A549 treated with RU486 at 1 μM for 4 hours (cell line): ENCODE results near the gene CYB5A. TPM values are rescaled to one million over a fixed set of nuclear protein-coding genes. Genes with fewer than 3 reads are reported as not detected.

Experiments
- total RNA-seq: library from RNA; stranded (reverse); fragments of 200-300 nt; extraction: Qiagen RNA extraction; gene quantifications from 5 replicates; pipeline ENCODE4 v1.2.3, GENCODE V29; 2022; ENCODE audit warnings: low read depth

Gene CYB5A
- total RNA-seq, result 119 to 142 TPM (median 134 TPM) in 5 replicates

GRCh38 chr18:74291771-74292540 lies at the start of gene CYB5A:
CYB5A (minus strand) TSS chr18:74291963; CDS start chr18:74291875, 88 bp downstream.

DNA sequence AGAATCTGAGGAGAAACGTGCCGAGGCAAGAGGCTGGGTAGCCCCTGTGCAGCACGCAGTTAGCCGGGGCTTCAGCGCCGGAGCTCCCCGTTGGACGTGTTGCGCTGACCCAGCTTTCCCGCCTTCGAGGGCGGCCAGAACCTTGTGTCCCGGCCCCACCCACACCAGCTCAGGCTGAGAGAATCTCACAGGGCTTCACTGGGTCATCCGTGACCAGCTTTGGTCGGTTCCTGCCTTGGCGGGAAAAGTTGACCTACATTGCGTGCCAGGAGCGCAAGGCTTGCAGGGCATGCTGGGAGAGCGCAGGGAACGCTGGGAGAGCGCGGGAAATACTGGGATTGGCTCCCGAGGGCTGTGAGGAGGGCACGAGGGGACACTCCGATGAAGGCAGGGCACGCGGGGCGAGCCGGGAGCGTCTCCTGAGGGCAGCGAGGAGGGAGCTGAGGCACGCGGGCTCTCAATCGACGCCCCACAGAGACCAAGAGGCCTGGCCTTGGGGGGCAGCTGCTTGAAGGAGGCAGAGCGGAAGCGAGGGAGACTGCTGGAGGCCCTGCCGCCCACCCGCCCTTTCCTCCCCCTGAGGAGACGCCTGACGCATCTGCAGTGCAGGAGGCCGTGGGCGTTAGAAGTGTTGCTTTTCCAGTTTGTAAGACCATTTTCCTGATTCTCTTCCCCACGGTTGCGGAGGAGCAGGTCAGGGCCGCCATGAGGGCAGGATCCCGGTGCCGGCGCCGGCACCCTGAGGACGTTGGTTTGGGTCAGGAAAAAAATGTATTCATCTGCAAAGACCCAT lies 23.9 kb upstream of the CYB5A start, which contains the start of gene C18orf63:
TSS of gene C18orf63 (plus strand) at position 376 of the 793 bp plus-strand sequence. CDS start 2,027 bp downstream, outside the sequence.

Other genes with a start within 250 kb of the CYB5A start
- 0.54 to 1.6 TPM (median 0.84 TPM) in 5 replicates for gene FBXO15, start 144.1 kb downstream of the CYB5A start, total RNA-seq
- 48.7 to 62.4 TPM (median 58.4 TPM) in 5 replicates for gene TIMM21, start 143.4 kb downstream of the CYB5A start, total RNA-seq
- not detected in 5 replicates for gene C18orf63, start 23.9 kb upstream of the CYB5A start, total RNA-seq
- not detected in 5 replicates for gene DIPK1C, start 165.3 kb upstream of the CYB5A start, total RNA-seq
- gene CNDP2, start 204.4 kb upstream of the CYB5A start, total RNA-seq, result 69.4 to 95.1 TPM (median 78.3 TPM) in 5 replicates
- not detected in 5 replicates for gene CNDP1, start 242.5 kb upstream of the CYB5A start, total RNA-seq